Measurements from ENCODE around the gene CLIC6.

DNA sequence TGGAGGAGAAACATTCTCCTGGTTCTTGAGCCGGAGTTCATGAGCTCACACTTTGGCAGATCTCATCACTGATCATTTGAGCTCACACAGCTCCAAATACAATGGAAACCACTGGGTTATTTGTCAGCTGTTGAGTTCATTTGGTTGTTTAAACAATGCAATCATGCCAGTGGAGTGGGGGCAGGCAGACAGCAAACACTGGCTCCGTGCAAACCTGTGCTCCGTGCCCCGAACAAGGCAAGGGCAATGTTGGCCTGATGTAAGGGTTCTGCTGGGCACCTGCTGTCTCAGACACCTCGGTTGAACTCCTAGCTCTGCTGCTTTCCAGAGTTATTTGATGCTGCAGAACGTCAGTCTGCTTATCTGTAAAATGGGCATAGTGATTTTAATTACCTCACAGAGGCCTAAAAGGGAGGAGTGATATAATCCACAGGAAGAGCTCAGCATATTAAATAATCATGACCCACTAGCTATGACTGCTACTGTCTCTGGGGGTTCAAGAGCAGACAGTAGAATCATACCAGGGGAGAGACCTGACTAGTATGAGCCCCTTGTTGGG, 20.0 kb upstream of the CLIC6 start:
- TF ChIP-seq CTCF (IDR thresholded peaks at IDR 0.05) (no peak), POLR2A (IDR thresholded peaks at IDR 0.05) (no peak)
